Skeletal muscle tissue (tissue), 4 donors: Measurements from ENCODE around the gene PITPNC1. TPM values are rescaled to one million over a fixed set of nuclear protein-coding genes. Genes with fewer than 3 reads are reported as not detected.
"Not testable (repeated sequence)": the region's sequence is repeated elsewhere in the genome, so short reads cannot be mapped to it uniquely, and the experiment has no call there.

Experiments used
- H3K27ac ChIP-seq: one replicate; pipeline ENCODE4 v1.7.0; 2013; ENCODE audit warnings: mild to moderate bottlenecking, low read depth, low read length, inconsistent platforms
- H3K27me3 ChIP-seq, 3 donors: one replicate each; pipeline ENCODE4 v1.7.0; 2013; ENCODE audit warnings: low read length in 3 of 3; ENCODE audit not compliant: control insufficient read depth in 3 of 3, insufficient read depth in 3 of 3
- H3K36me3 ChIP-seq, 3 donors: one replicate each; pipeline ENCODE4 v1.7.0; 2013; ENCODE audit warnings: low read length in 3 of 3; ENCODE audit not compliant: control insufficient read depth in 3 of 3, insufficient read depth in 3 of 3
- H3K4me1 ChIP-seq, 3 donors: one replicate each; pipeline ENCODE4 v1.7.0; 2013; ENCODE audit warnings: low read length in 3 of 3, mild to moderate bottlenecking in 3 of 3; ENCODE audit not compliant: control insufficient read depth in 3 of 3, insufficient read depth in 3 of 3
- H3K4me3 ChIP-seq, 3 donors: one replicate each; pipeline ENCODE4 v1.7.0; 2013; ENCODE audit warnings: low read length in 3 of 3
- H3K9ac ChIP-seq, 3 donors: one replicate each; pipeline ENCODE4 v1.7.0; 2013; ENCODE audit warnings: low read length in 3 of 3, mild to moderate bottlenecking in 3 of 3, moderate library complexity in 2 of 3, low read depth in 1 of 3
- H3K9me3 ChIP-seq, 3 donors: one replicate each; pipeline ENCODE4 v1.7.0; 2013; ENCODE audit warnings: low read length in 3 of 3; ENCODE audit not compliant: control insufficient read depth in 3 of 3
- total RNA-seq: library from RNA; depleted of rRNA; stranded (reverse); fragments of >200 nt; gene quantifications from one replicate; pipeline ENCODE4 v1.2.3, GENCODE V29; 2014
- donor health status: Osteomylitis.

The PITPNC1 gene
- 9.4 TPM for total RNA-seq

DNA sequence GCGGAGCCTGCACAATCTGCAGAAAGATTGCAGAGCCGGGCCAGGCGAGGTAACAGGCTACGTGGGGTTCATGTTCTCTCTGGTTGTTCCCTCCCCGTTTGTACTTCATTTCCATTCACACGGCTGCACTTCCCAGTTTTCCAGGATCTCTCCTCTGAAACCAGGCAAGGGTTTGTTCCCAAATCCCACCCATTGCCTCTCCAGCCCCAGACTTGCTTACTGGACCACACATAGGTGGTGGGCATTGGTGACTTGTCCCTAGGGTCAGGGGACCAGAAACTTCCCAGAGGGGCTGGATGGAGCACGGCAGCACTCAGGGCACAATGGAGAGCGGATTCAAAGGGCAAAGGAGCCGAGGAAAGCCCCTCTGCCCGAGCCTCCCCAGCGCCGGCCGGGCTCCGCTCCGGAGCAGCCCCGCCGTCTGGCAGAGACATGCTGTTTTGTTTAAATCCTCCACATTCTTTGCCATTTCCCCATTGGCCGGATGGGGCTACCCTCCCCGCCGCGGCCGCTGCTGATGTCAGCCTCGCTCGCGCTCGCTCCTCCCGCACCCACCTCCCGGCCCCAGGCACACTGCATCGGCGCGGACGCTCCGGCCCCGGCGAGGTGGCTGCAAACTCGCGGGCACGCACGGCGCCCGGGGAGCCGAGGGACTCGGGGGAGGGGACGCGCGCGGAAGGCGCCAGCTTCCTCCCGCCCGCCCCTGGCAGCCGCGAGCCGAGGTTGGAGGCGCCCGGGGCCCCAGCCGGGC, at the start of gene PITPNC1:
PITPNC1 (plus strand) TSS at position 545 of the 751 bp plus-strand sequence.
- Histone ChIP-seq H3K4me1 (peaks cover 14 to 19% (median 17%) of the 10 kb centered on the region in 3 donors), H3K4me3 (peak within 1 kb of the TSS; percentile 80 to 81 (median 80)), H3K27ac (peak within 1 kb of the TSS; percentile 78), H3K9me3 (no peaks in the 10 kb centered on the region), H3K9ac (peak within 1 kb of the TSS; percentile 76 to 83 (median 80)), H3K27me3 (no peaks in the 10 kb centered on the region), H3K36me3 (no peaks in the 10 kb centered on the region)

DNA sequence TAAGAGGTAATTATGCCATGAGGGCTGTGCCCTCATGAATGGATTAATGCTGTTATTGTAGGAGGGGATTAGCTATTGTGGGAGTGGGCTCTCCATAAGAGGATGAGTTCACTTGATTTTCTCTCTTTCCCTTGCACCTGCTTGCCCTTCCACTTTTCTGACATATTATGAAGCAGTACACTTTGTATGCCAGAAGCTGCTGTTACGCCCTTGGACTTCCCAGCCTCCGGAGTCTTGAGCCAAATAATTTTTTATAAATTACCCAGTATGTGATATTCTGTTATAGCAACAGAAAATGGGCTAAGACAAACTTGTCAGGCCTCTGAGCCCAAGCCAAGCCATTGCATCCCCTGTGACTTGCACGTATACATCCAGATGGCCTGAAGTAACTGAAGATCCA, 49.1 kb upstream of the PITPNC1 start:
- H3K9me3 ChIP-seq = no peaks in the 10 kb centered on the region
- H3K36me3 ChIP-seq = no peaks in the 10 kb centered on the region
- no peaks in the 10 kb centered on the region for H3K4me1 ChIP-seq
- no peak overlapping the region for H3K4me3 ChIP-seq
- H3K27ac ChIP-seq = no peak overlapping the region
- no peaks in the 10 kb centered on the region for H3K27me3 ChIP-seq
- H3K9ac ChIP-seq = no peak overlapping the region

DNA sequence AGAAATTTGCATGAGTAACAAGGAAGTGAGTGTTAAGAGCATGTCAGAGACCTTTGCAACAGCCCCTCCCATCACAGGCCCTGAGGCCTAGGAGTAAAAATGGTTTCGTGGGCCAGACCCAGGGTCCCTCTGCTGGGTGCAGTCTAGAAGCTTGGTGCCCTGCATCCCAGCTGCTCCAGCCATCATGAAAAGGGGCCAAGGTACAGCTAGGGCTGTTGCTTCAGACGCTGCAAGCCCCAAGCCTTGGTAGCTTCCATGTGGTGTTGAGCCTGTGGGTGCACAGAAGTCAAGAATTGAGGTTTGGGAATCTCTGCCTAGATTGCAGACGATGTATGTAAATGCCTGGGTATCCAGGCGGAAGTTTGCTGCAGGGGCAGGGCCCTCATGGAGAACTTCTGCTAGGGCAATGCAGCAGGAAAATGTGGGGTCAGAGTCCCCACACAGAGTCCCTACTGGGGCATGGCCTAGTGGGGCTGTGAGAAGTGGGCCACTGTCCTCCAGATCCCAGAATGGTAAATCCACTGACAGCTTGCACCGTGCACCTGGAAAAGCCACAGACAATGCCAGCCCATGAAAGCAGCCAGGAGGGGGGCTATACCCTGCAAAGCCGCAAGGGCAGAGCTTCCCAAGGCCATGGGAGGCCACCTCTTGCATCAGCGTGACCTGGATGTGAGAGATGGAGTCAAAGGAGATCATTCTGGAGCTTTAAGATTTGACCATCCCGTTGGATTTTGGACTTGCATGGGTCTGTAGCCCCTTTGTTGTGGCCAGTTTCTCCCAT, 45.5 kb upstream of the PITPNC1 start:
- H3K4me3 ChIP-seq, H3K27me3 ChIP-seq, H3K4me1 ChIP-seq, H3K27ac ChIP-seq, H3K9me3 ChIP-seq, H3K9ac ChIP-seq, H3K36me3 ChIP-seq: not testable (repeated sequence)

DNA sequence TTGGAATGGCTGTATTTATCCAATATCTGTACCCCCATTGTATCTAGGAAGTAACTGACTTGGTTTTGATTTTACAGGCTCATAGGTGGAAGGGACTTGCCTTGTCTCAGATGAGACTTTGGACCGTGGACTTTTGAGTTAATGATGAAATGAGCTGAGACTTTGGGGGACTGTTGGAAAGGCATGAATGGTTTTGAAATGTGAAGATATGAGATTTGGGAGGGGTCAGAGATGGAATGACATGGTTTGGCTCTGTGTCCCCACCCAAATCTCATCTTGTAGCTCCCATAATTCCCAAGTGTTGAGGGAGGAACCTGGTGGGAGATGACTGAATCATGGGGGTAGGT, 44.9 kb upstream of the PITPNC1 start:
- H3K9me3 ChIP-seq, H3K27me3 ChIP-seq, H3K4me1 ChIP-seq, H3K27ac ChIP-seq, H3K4me3 ChIP-seq, H3K36me3 ChIP-seq, H3K9ac ChIP-seq: not testable (repeated sequence)

DNA sequence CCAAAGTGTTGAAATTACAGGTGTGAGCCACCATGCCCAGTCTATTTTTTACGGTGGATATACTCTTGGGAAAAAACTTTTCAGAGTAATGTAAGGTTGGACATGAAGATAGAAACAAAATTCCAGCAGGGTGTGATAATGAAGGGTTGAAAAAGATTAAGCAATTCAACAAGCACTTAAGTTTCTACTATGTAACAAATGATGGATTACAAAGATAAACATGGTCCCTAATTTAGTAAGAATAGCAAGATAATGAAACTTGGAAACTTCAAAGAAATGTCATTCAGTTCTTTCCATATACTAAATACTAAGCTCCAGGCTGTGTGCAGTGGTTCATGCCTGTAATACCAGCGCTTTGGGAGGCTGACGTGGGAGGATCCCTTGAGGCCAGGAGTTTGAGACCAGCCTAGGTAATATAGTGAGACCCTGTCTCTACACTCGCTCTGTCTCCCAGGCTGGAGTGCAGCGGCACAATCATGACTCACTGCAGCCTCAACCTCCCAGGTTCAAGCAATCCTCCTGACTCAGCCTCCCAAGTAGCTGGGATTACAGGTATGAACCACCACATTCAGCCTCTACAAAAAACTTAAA, 41.7 kb upstream of the PITPNC1 start:
- no peaks in the 10 kb centered on the region for H3K27me3 ChIP-seq
- no peak overlapping the region for H3K27ac ChIP-seq
- H3K4me1 ChIP-seq = no peaks in the 10 kb centered on the region
- no peaks in the 10 kb centered on the region for H3K9me3 ChIP-seq
- no peak overlapping the region for H3K9ac ChIP-seq
- no peak overlapping the region for H3K4me3 ChIP-seq
- H3K36me3 ChIP-seq = peaks cover 0 to 5% (median 4%) of the 10 kb centered on the region in 3 donors

DNA sequence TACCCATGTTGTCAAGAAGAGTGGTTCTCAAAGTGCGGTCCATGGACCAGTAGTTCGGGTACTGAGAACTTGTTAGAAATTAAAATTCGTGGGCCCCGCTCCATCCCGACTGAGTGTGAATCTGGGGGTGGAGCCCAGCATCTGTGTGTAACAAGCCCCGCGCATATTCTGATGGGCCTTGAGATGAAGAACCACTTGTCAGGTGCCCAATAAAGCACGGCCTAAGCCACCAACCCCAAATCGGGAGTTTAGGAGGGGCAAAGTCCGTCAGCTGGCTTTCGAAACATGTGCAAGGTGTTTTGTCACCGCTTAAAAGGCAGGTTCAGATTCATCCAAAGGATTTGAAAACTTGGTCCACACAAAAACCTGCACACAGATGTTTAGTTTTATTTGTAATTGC, 40.2 kb upstream of the PITPNC1 start:
- Histone ChIP-seq H3K9me3 (no peaks in the 10 kb centered on the region), H3K27me3 (no peaks in the 10 kb centered on the region), H3K36me3 (peaks cover 5 to 20% (median 16%) of the 10 kb centered on the region in 3 donors), H3K27ac (no peak overlapping the region), H3K4me3 (no peak overlapping the region), H3K4me1 (no peaks in the 10 kb centered on the region), H3K9ac (no peak overlapping the region)

DNA sequence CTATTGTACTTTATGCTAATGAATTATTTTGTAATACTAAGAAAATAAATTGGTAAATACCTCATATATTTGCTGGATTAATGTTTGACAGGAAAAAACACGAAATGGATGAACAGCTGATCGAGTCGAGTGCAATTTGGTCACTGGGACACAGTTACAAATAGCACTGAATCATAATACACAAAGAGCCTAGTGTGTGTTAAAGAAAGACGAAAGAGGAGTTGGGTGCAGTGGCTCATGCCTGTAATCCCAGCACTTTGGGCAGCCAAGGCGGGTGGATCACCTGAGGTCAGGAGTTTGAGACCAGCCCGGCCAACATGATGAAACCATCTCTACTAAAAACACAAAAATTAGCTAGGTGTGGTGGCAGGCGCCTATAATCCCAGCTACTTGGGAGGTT, 38.7 kb upstream of the PITPNC1 start:
- H3K4me3 ChIP-seq, H3K27ac ChIP-seq, H3K4me1 ChIP-seq, H3K9me3 ChIP-seq, H3K9ac ChIP-seq, H3K27me3 ChIP-seq: not testable (repeated sequence)
- H3K36me3 ChIP-seq = peaks cover 12 to 34% (median 30%) of the 10 kb centered on the region in 3 donors

DNA sequence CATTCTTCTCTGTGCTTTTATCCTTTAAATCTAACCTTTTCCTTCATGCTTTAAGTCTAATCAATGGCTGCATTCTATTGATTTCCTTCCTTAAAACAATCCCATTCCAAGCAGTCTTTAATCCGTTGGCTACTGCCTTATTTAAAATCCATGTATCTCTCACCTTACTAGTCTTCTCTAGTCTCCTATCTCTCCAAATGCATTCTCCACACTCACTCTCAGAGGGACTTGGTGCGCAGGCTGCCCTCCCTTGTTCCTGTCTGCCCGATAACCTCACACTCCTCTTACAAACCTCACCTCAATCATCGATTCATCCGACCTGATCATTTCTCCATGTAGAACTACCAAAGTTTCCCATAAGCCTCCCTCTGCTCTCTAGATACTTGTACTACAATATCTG, 33.8 kb upstream of the PITPNC1 start:
- Histone ChIP-seq H3K36me3 (peaks cover 28 to 73% (median 58%) of the 10 kb centered on the region in 3 donors), H3K9me3 (no peaks in the 10 kb centered on the region), H3K9ac (no peak overlapping the region), H3K27me3 (no peaks in the 10 kb centered on the region), H3K27ac (no peak overlapping the region), H3K4me1 (no peaks in the 10 kb centered on the region), H3K4me3 (no peak overlapping the region)

DNA sequence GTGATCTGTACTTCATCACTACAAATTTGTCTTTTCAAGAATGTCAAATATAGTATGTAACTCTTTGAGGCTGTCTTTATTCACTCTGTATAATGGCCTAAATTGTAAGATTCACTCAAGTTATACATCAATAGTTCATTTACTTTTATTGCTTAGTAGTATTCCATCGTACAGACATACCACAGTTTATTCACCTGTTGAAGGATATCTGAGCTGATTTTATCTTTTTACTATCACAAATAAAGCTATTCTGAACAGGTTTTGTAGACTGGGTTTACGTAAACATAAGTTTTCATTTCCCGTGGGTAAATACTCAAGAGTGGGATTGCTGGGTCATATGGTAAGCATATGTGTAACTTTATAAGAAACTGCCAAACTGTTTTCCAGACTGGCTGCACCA, 29.3 kb upstream of the PITPNC1 start:
- Histone ChIP-seq H3K4me3 (no peak overlapping the region), H3K27me3 (no peaks in the 10 kb centered on the region), H3K36me3 (peaks cover 33 to 70% (median 67%) of the 10 kb centered on the region in 3 donors), H3K4me1 (no peaks in the 10 kb centered on the region), H3K9ac (no peak overlapping the region), H3K9me3 (no peaks in the 10 kb centered on the region), H3K27ac (no peak overlapping the region)

DNA sequence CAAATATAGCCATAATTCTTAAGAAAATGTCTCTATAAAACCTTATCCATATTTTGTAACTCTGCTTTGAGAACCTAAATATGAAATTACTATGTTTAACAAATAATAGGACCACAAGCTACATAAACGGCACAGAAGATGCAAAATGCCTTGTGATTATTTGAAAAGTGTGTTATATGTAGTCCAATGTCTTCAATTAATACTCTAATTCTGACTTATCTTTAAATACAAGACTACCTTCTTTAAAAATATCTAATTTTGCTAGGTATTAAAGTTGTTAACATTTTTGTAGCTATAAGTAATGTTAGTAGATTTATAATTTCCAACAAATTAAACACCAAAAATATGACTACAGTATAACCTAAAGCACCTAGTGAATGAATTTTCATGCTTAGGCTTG, 27.7 kb upstream of the PITPNC1 start:
- Histone ChIP-seq H3K27ac (no peak overlapping the region), H3K36me3 (peaks cover 37 to 66% (median 62%) of the 10 kb centered on the region in 3 donors), H3K4me3 (no peak overlapping the region), H3K4me1 (no peaks in the 10 kb centered on the region), H3K9me3 (no peaks in the 10 kb centered on the region), H3K9ac (no peak overlapping the region), H3K27me3 (no peaks in the 10 kb centered on the region)
